T-cell (primary cell): Measurements from ENCODE around the gene WDR4. TPM values are rescaled to one million over a fixed set of nuclear protein-coding genes. Genes with fewer than 3 reads are reported as not detected.
"Not testable (repeated sequence)": the region's sequence is repeated elsewhere in the genome, so short reads cannot be mapped to it uniquely, and the experiment has no call there.

Experiments
- ATAC-seq, 4 experiments: fragments of 200-7000 bp in 3 of 4; fragments of 150-1000 bp in 1 of 4; cut with Tn5 transposase; replicated peaks in 1 of 4; 1 replicate in 3 of 4; 2 replicates in 1 of 4; pipeline ENCODE4 v1.10.0; 2021; ENCODE audit warnings: moderate library complexity in 3 of 4, mild to moderate bottlenecking in 2 of 4, moderate number of reproducible peaks in 1 of 4
- CTCF ChIA-PET, 2 donors: fragments of 300-600 bp; sonication (Branson Sonifier 250); formaldehyde crosslinking; loops; one replicate each; lab custom pipeline; 2022; ENCODE audit warnings: antibody characterized with exemption in 2 of 2; lab: Charles Lee
- POLR2A ChIA-PET, 2 donors: fragments of 300-600 bp; sonication (Branson Sonifier 250); formaldehyde crosslinking; loops; one replicate each; lab custom pipeline; 2022; ENCODE audit warnings: antibody characterized with exemption in 2 of 2; lab: Charles Lee
- DNase-seq, 35 experiments: peaks; one replicate each; pipeline versions ENCODE4 v3.0.0 to v3.0.0-alpha.2; 2013 to 2023
- H3K27ac ChIP-seq: one replicate; pipeline ENCODE4 v1.5.1; 2013; ENCODE audit warnings: low read length
- H3K27me3 ChIP-seq, 2 experiments: replicated peaks in 1 of 2; 1 replicate in 1 of 2; 2 replicates in 1 of 2; pipeline versions ENCODE4 v1.6.1 to v1.7.0; 2013; ENCODE audit warnings: low read length in 1 of 2, mixed read lengths in 1 of 2; ENCODE audit not compliant: control insufficient read depth in 2 of 2, insufficient read depth in 2 of 2; ENCODE audit errors: extremely low read depth in 1 of 2
- H3K36me3 ChIP-seq, 2 donors: 1 replicate in 1 of 2; 2 replicates in 1 of 2; pipeline versions ENCODE4 v1.6.1 to v1.7.0; 2013; ENCODE audit warnings: low read length in 1 of 2; ENCODE audit not compliant: control insufficient read depth in 2 of 2, insufficient read depth in 1 of 2; ENCODE audit errors: extremely low read depth in 1 of 2
- H3K4me1 ChIP-seq, 2 experiments: 1 replicate in 1 of 2; 2 replicates in 1 of 2; pipeline versions ENCODE4 v1.6.1 to v1.7.0; 2013; ENCODE audit warnings: low read length in 2 of 2, mixed read lengths in 1 of 2; ENCODE audit not compliant: insufficient read depth in 2 of 2, control insufficient read depth in 1 of 2; ENCODE audit errors: extremely low read depth in 1 of 2
- H3K4me3 ChIP-seq, 2 donors: 1 replicate in 1 of 2; 2 replicates in 1 of 2; pipeline versions ENCODE4 v1.5.1 to v1.7.0; 2013; ENCODE audit warnings: mild to moderate bottlenecking in 2 of 2, low read length in 1 of 2, moderate library complexity in 1 of 2; ENCODE audit not compliant: control insufficient read depth in 1 of 2; ENCODE audit errors: extremely low read depth in 1 of 2
- H3K9me3 ChIP-seq: 2 replicates; pipeline ENCODE4 v1.7.0; 2013
- H3K27ac Mint-ChIP-seq, 2 donors: one replicate each; pipeline ENCODE4 v1.8.0; 2020 to 2021; ENCODE audit warnings: mild to moderate bottlenecking in 2 of 2, mixed read lengths in 2 of 2
- H3K27me3 Mint-ChIP-seq, 2 donors: one replicate each; pipeline ENCODE4 v1.8.0; 2021 to 2022; ENCODE audit warnings: mixed read lengths in 2 of 2
- H3K36me3 Mint-ChIP-seq: one replicate; pipeline ENCODE4 v1.8.0; 2021; ENCODE audit warnings: mixed read lengths
- H3K4me1 Mint-ChIP-seq, 3 donors: one replicate each; pipeline ENCODE4 v1.8.0; 2020 to 2022; ENCODE audit warnings: mixed read lengths in 3 of 3, mild to moderate bottlenecking in 1 of 3
- H3K4me3 Mint-ChIP-seq, 3 donors: one replicate each; pipeline ENCODE4 v1.8.0; 2020 to 2022; ENCODE audit warnings: mild to moderate bottlenecking in 3 of 3, mixed read lengths in 3 of 3, moderate library complexity in 3 of 3
- H3K9me3 Mint-ChIP-seq, 3 donors: one replicate each; pipeline ENCODE4 v1.8.0; 2020 to 2022; ENCODE audit warnings: mixed read lengths in 3 of 3
- WGBS: methylation state at CpG from one replicate; pipeline ENCODE4 v1.1.5; 2013; ENCODE audit warnings: missing lambda C conversion rate; ENCODE audit not compliant: insufficient coverage; 5-methylcytosine and 5-hydroxymethylcytosine counted together
- total RNA-seq, 35 experiments: library from RNA in 6 of 35; stranded (reverse) in 6 of 35; fragments of 120-200 nt in 1 of 35; gene quantifications; one replicate each; pipeline versions ENCODE4 v1.2.1 to v1.2.4 and lab custom pipeline; 2013 to 2026

WDR4 gene
- total RNA-seq, 5 donors from 2014 or later (not counting 1 experiment from before 2014, with no cell fraction given): 17.0 to 40.9 (median 37.6) TPM

DNA sequence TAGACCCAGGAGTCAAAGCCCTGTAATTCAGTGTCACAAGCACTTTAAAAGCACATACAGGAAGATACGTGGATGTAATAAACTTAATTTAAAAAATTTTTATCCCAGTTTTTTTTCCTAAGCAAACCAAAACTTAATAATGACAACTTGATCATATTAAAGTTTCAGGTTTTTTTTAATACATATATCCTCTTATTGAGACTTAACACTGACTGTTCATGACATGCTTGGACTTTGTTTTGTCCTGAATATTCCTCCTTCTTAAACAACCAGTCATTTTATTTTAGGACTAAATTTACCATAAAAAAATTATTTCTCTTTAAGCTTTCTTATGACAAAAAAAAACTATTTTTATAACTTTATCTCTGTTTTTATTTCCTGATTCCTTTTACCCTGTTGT lies 64.1 kb downstream of the WDR4 start:
- H3K27ac Mint-ChIP-seq: no peak overlapping the region
- no peaks in the 10 kb centered on the region for H3K9me3 Mint-ChIP-seq
- ChIA-PET CTCF (interaction anchor here in 1 of 2 donors (0.7 kb wide), 1 partner anchor 19 kb away, joined by 4 read pairs; no protein-coding TSS in a partner anchor), POLR2A (no interaction called here)
- ATAC-seq (no peak), DNase-seq (no peak)
- H3K9me3 ChIP-seq: no peaks in the 10 kb centered on the region
- H3K4me3 Mint-ChIP-seq: no peak overlapping the region
- peaks cover 0 to 25% of the 10 kb centered on the region in 2 experiments for H3K27me3 ChIP-seq
- H3K36me3 Mint-ChIP-seq: no peaks in the 10 kb centered on the region
- H3K4me1 Mint-ChIP-seq: peaks cover 0 to 5% (median 4%) of the 10 kb centered on the region in 3 donors
- no CpG with 5 or more reads among the region's 1 CpG for WGBS
- H3K27me3 Mint-ChIP-seq: peaks cover 0 to 4% of the 10 kb centered on the region in 2 donors
- no peak overlapping the region for H3K4me3 ChIP-seq
- H3K4me1 ChIP-seq: no peaks in the 10 kb centered on the region
- no peaks in the 10 kb centered on the region for H3K36me3 ChIP-seq
- H3K27ac ChIP-seq: no peak overlapping the region

DNA sequence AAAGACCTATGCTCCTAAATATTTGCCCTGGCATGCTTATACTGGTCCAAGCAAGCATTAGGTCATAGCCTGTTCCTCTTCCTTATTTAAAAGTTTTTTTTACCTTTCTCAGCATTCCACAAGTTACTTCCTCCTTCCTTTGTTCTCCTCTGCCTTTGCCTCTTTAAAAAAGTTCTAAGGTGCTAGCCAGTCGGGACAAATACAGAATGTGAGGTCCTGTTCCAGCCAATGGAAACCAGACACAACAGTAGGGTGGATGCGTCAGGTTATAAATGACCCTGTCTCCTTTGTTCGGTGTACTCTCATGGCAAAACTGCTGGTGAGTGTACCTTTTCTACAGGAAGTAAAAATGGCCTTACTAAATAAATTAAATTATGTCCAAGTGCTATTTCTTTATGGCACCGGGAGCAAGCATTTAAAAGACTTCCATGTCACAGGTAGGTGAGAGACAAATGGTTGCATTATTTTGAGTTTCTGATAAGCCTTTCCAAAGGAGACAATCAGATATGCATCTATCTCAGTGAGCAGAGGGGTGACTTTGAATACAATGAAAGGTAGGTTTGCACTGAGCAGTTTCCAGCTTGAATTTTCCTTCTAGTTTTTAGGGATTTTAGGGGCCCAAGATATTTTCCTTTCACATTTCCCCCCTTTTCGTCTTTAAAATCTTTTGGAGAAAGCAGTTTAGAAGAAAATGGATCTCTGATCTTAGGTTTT lies 66.7 kb downstream of the WDR4 start:
- DNase-seq, CTCF ChIA-PET, H3K27ac ChIP-seq, H3K4me1 ChIP-seq, H3K4me1 Mint-ChIP-seq, H3K36me3 ChIP-seq, H3K27ac Mint-ChIP-seq, POLR2A ChIA-PET, H3K27me3 Mint-ChIP-seq, ATAC-seq, H3K4me3 ChIP-seq, H3K36me3 Mint-ChIP-seq, H3K9me3 Mint-ChIP-seq, H3K4me3 Mint-ChIP-seq, H3K9me3 ChIP-seq: not testable (repeated sequence)
- H3K27me3 ChIP-seq: peaks cover 0 to 12% of the 10 kb centered on the region in 2 experiments
- WGBS: no CpG with 5 or more reads among the region's 5 CpGs

DNA sequence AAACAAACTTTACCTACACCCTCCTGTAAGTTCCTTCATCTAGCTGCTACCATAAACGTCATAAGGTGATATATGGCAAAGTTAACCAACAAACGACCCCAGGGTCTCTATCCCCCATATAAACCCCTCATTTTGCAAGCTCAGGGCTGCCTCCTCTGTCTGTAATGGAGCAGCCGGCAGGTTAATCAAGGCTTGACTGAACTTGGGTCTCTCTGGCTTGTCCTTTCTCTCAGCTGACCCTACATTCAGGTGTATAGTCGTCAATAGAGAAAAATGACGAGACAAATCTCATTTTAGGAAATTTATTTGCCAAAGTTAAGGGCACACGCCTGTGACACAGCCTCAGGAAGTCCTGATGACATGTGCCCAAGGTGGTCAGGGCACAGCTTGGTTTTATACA lies 67.4 kb downstream of the WDR4 start:
- Mint-ChIP-seq H3K27me3 (peaks cover 0 to 2% of the 10 kb centered on the region in 2 donors), H3K36me3 (no peaks in the 10 kb centered on the region), H3K9me3 (no peaks in the 10 kb centered on the region), H3K27ac (no peak overlapping the region), H3K4me3 (no peak overlapping the region), H3K4me1 (peaks cover 0 to 1% (median 0%) of the 10 kb centered on the region in 3 donors)
- H3K27me3 ChIP-seq: peaks cover 0 to 9% of the 10 kb centered on the region in 2 experiments
- 50% methylated on average over 1 of the region's 6 CpGs for WGBS
- no peak overlapping the region for H3K27ac ChIP-seq
- H3K36me3 ChIP-seq: no peaks in the 10 kb centered on the region
- DNase-seq (no peak), ATAC-seq (no peak)
- ChIA-PET POLR2A (no interaction called here), CTCF (no interaction called here)
- no peak overlapping the region for H3K4me3 ChIP-seq
- no peaks in the 10 kb centered on the region for H3K4me1 ChIP-seq
- no peaks in the 10 kb centered on the region for H3K9me3 ChIP-seq

- ChIA-PET CTCF (no interaction called here), POLR2A (no interaction called here)
- no peak overlapping the region for H3K27ac ChIP-seq
- H3K9me3 Mint-ChIP-seq: no peaks in the 10 kb centered on the region
- H3K4me1 ChIP-seq: no peaks in the 10 kb centered on the region
- peaks cover 0 to 1% (median 0%) of the 10 kb centered on the region in 3 donors for H3K4me1 Mint-ChIP-seq
- H3K27ac Mint-ChIP-seq: no peak overlapping the region
- DNase-seq (no peak), ATAC-seq (no peak)
- 96% methylated on average over 9 of the region's 18 CpGs for WGBS
- H3K4me3 Mint-ChIP-seq: no peak overlapping the region
- H3K4me3 ChIP-seq: no peak overlapping the region
- peaks cover 0 to 6% of the 10 kb centered on the region in 2 donors for H3K27me3 Mint-ChIP-seq
- H3K36me3 Mint-ChIP-seq: no peaks in the 10 kb centered on the region
- H3K9me3 ChIP-seq: no peaks in the 10 kb centered on the region
- no peaks in the 10 kb centered on the region for H3K36me3 ChIP-seq
- peaks cover 0 to 12% of the 10 kb centered on the region in 2 experiments for H3K27me3 ChIP-seq
These were observed 69.5 kb downstream of the WDR4 start for GRCh38 chr21:42809577-42810475.

DNA sequence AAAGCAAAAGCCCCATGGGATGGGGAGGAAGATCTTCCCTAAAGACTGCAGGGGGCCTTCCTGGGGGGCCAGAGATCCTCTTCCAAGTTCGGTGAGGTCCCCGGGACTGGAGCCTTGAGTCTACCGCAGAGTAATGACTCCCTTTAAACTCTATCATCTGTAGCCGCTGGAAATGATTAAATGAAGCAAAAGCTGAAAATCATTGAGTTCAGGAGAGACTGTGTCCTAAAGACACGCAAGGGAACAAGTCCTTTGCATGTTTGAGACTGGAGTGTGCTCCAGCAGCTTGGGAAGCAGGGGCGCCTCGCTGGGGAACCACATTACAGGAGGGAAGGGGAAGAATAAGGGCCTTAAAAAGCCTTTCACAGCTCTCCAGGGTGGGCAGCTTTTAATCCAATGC lies 70.2 kb downstream of the WDR4 start:
- ChIA-PET POLR2A (no interaction called here), CTCF (no interaction called here)
- Mint-ChIP-seq H3K4me3 (no peak overlapping the region), H3K27ac (no peak overlapping the region), H3K9me3 (no peaks in the 10 kb centered on the region), H3K27me3 (peaks cover 0 to 6% of the 10 kb centered on the region in 2 donors), H3K36me3 (no peaks in the 10 kb centered on the region), H3K4me1 (peaks cover 0 to 1% (median 0%) of the 10 kb centered on the region in 3 donors)
- DNase-seq (no peak), ATAC-seq (no peak)
- peaks cover 0 to 12% of the 10 kb centered on the region in 2 experiments for H3K27me3 ChIP-seq
- 84% methylated on average over 4 of the region's 7 CpGs for WGBS
- no peaks in the 10 kb centered on the region for H3K4me1 ChIP-seq
- H3K27ac ChIP-seq: no peak overlapping the region
- H3K9me3 ChIP-seq: no peaks in the 10 kb centered on the region
- H3K36me3 ChIP-seq: no peaks in the 10 kb centered on the region
- no peak overlapping the region for H3K4me3 ChIP-seq

DNA sequence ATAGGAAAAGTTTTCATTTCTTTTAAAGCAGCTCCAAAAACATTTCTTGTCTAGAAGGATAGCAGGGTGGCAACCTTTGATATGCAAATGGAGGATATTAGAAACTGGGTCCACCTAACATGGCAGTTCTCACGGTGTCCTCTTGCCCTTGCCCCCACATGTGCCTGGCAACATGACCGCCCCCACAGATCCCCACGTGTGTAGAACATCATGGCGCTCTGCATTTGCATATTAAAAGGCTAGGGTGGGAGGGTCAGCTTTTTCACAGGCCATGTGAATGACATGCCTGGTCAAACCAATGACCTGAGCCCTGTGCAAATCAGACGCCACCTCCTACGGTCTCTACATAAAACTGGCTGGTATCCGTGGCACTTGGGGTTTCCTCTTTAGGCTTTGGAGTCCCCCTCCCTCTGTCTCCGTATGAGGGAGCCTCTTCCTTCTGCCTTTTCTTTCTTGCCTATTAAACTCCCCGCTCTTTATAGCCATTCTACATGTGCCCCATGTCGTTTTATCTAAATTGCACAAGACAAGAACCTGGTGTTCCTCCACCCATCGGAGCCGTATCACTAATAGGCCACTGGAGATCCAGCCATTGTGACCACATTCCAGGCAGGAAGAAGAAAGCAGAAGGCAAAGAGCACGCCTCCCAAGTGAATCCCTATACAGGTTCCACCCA lies 71.3 kb downstream of the WDR4 start:
- no peak for DNase-seq
- no peak overlapping the region for H3K4me3 Mint-ChIP-seq
- ChIA-PET POLR2A (no interaction called here), CTCF (interaction anchor here in 1 of 2 donors (0.6 kb wide), 1 partner anchor 13 kb away, joined by 4 read pairs; no protein-coding TSS in a partner anchor)
- no peak overlapping the region for H3K27ac Mint-ChIP-seq
- Histone ChIP-seq H3K36me3 (no peaks in the 10 kb centered on the region), H3K9me3 (no peaks in the 10 kb centered on the region), H3K4me3 (no peak overlapping the region), H3K27ac (no peak overlapping the region), H3K27me3 (peaks cover 0 to 12% of the 10 kb centered on the region in 2 experiments), H3K4me1 (no peaks in the 10 kb centered on the region)
- H3K9me3 Mint-ChIP-seq: no peaks in the 10 kb centered on the region
- WGBS: 65% methylated on average over 9 of the region's 13 CpGs
- H3K36me3 Mint-ChIP-seq: no peaks in the 10 kb centered on the region
- H3K27me3 Mint-ChIP-seq: peaks cover 0 to 6% of the 10 kb centered on the region in 2 donors
- peaks cover 0 to 1% (median 0%) of the 10 kb centered on the region in 3 donors for H3K4me1 Mint-ChIP-seq
- ATAC-seq: no peak
